H9 (cell line): ENCODE results near the gene TOGARAM2. TPM values are rescaled to one million over a fixed set of nuclear protein-coding genes. Genes with fewer than 3 reads are reported as not detected.

Experiments
- DNase-seq: peaks from one replicate; pipeline ENCODE4 v3.0.0-alpha.2; 2017
- H2AFZ ChIP-seq: one replicate; pipeline ENCODE4 v1.6.1; 2013; ENCODE audit warnings: mild to moderate bottlenecking, low read length, control low read depth, moderate library complexity
- H2AK5ac ChIP-seq: 2 replicates; pipeline ENCODE4 v1.6.1; 2013; ENCODE audit warnings: low read length, control low read depth, mixed read lengths; ENCODE audit not compliant: insufficient read length
- H2BK120ac ChIP-seq: one replicate; pipeline ENCODE4 v1.6.1; 2013; ENCODE audit warnings: low read depth, mild to moderate bottlenecking, low read length, control low read depth, inconsistent platforms; ENCODE audit not compliant: poor library complexity, severe bottlenecking
- H2BK12ac ChIP-seq: 2 replicates; pipeline ENCODE4 v1.6.1; 2013; ENCODE audit warnings: low read length, control low read depth, mixed read lengths, low read depth; ENCODE audit not compliant: insufficient read length
- H2BK15ac ChIP-seq: 2 replicates; pipeline ENCODE4 v1.6.1; 2013; ENCODE audit warnings: low read depth, low read length, control low read depth
- H2BK20ac ChIP-seq: one replicate; pipeline ENCODE4 v1.6.1; 2013; ENCODE audit warnings: low read depth, mild to moderate bottlenecking, low read length, control low read depth, inconsistent platforms; ENCODE audit not compliant: poor library complexity, severe bottlenecking
- H2BK5ac ChIP-seq: 2 replicates; pipeline ENCODE4 v1.6.1; 2013; ENCODE audit warnings: low read length, control low read depth, mixed read lengths; ENCODE audit not compliant: insufficient read length
- H3K14ac ChIP-seq: 2 replicates; pipeline ENCODE4 v1.6.1; 2013; ENCODE audit warnings: low read length, control low read depth; ENCODE audit not compliant: insufficient read depth
- H3K18ac ChIP-seq: 2 replicates; pipeline ENCODE4 v1.6.1; 2013; ENCODE audit warnings: low read depth, mild to moderate bottlenecking, mixed read lengths, low read length, control low read depth; ENCODE audit not compliant: insufficient read length
- H3K23ac ChIP-seq: 2 replicates; pipeline ENCODE4 v1.6.1; 2013; ENCODE audit warnings: low read length, control low read depth, mixed read lengths, low read depth; ENCODE audit not compliant: insufficient read length
- H3K23me2 ChIP-seq: 2 replicates; pipeline ENCODE4 v1.6.1; 2013; ENCODE audit warnings: low read depth, mild to moderate bottlenecking, mixed read lengths, low read length, control low read depth; ENCODE audit not compliant: insufficient read length, poor library complexity, severe bottlenecking
- H3K27ac ChIP-seq: 2 replicates; pipeline ENCODE4 v1.5.1; 2013; ENCODE audit warnings: low read length, control low read depth, mixed read lengths, low read depth; ENCODE audit not compliant: insufficient read length
- H3K27me3 ChIP-seq: 2 replicates; pipeline ENCODE4 v1.6.1; 2013; ENCODE audit warnings: low read length, control low read depth, inconsistent platforms; ENCODE audit not compliant: insufficient read depth
- H3K4ac ChIP-seq: 2 replicates; pipeline ENCODE4 v1.6.1; 2013; ENCODE audit warnings: low read depth, mild to moderate bottlenecking, control low read depth, inconsistent platforms, low read length, moderate library complexity
- H3K4me1 ChIP-seq: 2 replicates; pipeline ENCODE4 v1.6.1; 2013; ENCODE audit warnings: low read length, control low read depth, inconsistent platforms; ENCODE audit not compliant: insufficient read depth
- H3K4me2 ChIP-seq: 2 replicates; pipeline ENCODE4 v1.6.1; 2013; ENCODE audit warnings: low read length, control low read depth, mixed read lengths; ENCODE audit not compliant: insufficient read length, insufficient read depth
- H3K56ac ChIP-seq: 2 replicates; pipeline ENCODE4 v1.6.1; 2013; ENCODE audit warnings: low read depth, mild to moderate bottlenecking, mixed read lengths, low read length, control low read depth; ENCODE audit not compliant: insufficient read length
- H3K79me1 ChIP-seq: 2 replicates; pipeline ENCODE4 v1.6.1; 2013; ENCODE audit warnings: low read depth, mild to moderate bottlenecking, moderate library complexity, low read length, control low read depth, inconsistent platforms; ENCODE audit not compliant: insufficient read depth, poor library complexity, severe bottlenecking
- H3K79me2 ChIP-seq: 2 replicates; pipeline ENCODE4 v1.6.1; 2013; ENCODE audit warnings: low read length, control low read depth, inconsistent platforms; ENCODE audit not compliant: insufficient read depth
- H3K9ac ChIP-seq: 2 replicates; pipeline ENCODE4 v1.6.1; 2013; ENCODE audit warnings: low read length, control low read depth, mixed read lengths; ENCODE audit not compliant: insufficient read length; ENCODE audit errors: extremely low read depth
- H3K9me3 ChIP-seq: one replicate; pipeline ENCODE4 v1.6.1; 2013; ENCODE audit warnings: low read depth, low read length, inconsistent platforms; ENCODE audit not compliant: control insufficient read depth
- H3T11ph ChIP-seq: one replicate; pipeline ENCODE4 v1.6.1; 2013; ENCODE audit warnings: mild to moderate bottlenecking, low read length, control low read depth, inconsistent platforms
- H4K20me1 ChIP-seq: one replicate; pipeline ENCODE4 v1.6.1; 2013; ENCODE audit not compliant: control insufficient read depth, insufficient read length, insufficient read depth
- H4K5ac ChIP-seq: 2 replicates; pipeline ENCODE4 v1.6.1; 2013; ENCODE audit warnings: low read depth, mild to moderate bottlenecking, mixed read lengths, low read length, control low read depth; ENCODE audit not compliant: insufficient read length
- H4K8ac ChIP-seq: replicated peaks from 2 replicates; pipeline ENCODE4 v1.6.1; 2013; ENCODE audit warnings: low read length, control low read depth, mixed read lengths, low read depth; ENCODE audit not compliant: insufficient read length
- H4K91ac ChIP-seq: 2 replicates; pipeline ENCODE4 v1.6.1; 2013; ENCODE audit warnings: low read depth, mild to moderate bottlenecking, moderate library complexity, mixed read lengths, low read length, control low read depth; ENCODE audit not compliant: insufficient read length
- H3K27ac Mint-ChIP-seq, 3 experiments: 2 replicates in 2 of 3; 3 replicates in 1 of 3; pipeline ENCODE4 v1.8.0; 2020 to 2021; ENCODE audit warnings: mixed read lengths in 3 of 3, mild to moderate bottlenecking in 1 of 3, moderate library complexity in 1 of 3
- H3K27me3 Mint-ChIP-seq: 2 replicates; pipeline ENCODE4 v1.8.0; 2021; ENCODE audit warnings: low read depth, mild to moderate bottlenecking, moderate library complexity, mixed read lengths
- H3K36me3 Mint-ChIP-seq, 3 experiments: 2 replicates in 2 of 3; 3 replicates in 1 of 3; pipeline ENCODE4 v1.8.0; 2020 to 2021; ENCODE audit warnings: low read depth in 3 of 3, mixed read lengths in 3 of 3; ENCODE audit not compliant: insufficient read depth in 1 of 3
- H3K4me1 Mint-ChIP-seq, 2 experiments: 2 replicates each; pipeline ENCODE4 v1.8.0; 2020; ENCODE audit warnings: mixed read lengths in 2 of 2
- H3K4me3 Mint-ChIP-seq, 2 experiments: 2 replicates in 1 of 2; 3 replicates in 1 of 2; pipeline ENCODE4 v1.8.0; 2020 to 2021; ENCODE audit warnings: mild to moderate bottlenecking in 2 of 2, mixed read lengths in 2 of 2, moderate library complexity in 1 of 2
- H3K9me3 Mint-ChIP-seq, 2 experiments: 2 replicates in 1 of 2; 3 replicates in 1 of 2; pipeline ENCODE4 v1.8.0; 2020; ENCODE audit warnings: mild to moderate bottlenecking in 2 of 2, mixed read lengths in 2 of 2, moderate library complexity in 1 of 2
- CTCF ChIP-seq: fragments of 200-600 bp; sonication (generic); conservative IDR thresholded peaks from 3 replicates; pipeline ENCODE4 v1.8.0; 2021; ENCODE audit warnings: antibody characterized with exemption, mild to moderate bottlenecking
- WGBS: extraction: QIAGEN DNeasy Blood & Tissue Kit; methylation state at CpG from one replicate; pipeline ENCODE4 v1.1.7; 2013; ENCODE audit warnings: missing lambda C conversion rate, low lambda C conversion rate, mixed read lengths; ENCODE audit not compliant: insufficient read length; ENCODE audit errors: extremely low coverage; 5-methylcytosine and 5-hydroxymethylcytosine counted together
- total RNA-seq: library from RNA; stranded (reverse); gene quantifications from 2 replicates; pipeline ENCODE4 v1.2.1, GENCODE V29; 2021

TOGARAM2 gene
- total RNA-seq, 1 experiment from 2014 or later, result 0.83 TPM

GRCh38 chr2:28955467-28955866 is 25.6 kb upstream of the TOGARAM2 start:
- Histone ChIP-seq H3K4ac (no peak overlapping the region), H2BK15ac (no peak overlapping the region), H2AFZ (no peak overlapping the region), H3K27me3 (no peaks in the 10 kb centered on the region), H3K23ac (no peak overlapping the region), H3K79me1 (no peaks in the 10 kb centered on the region), H4K91ac (no peak overlapping the region), H3K18ac (no peak overlapping the region), H3K79me2 (no peaks in the 10 kb centered on the region), H2BK20ac (no peak overlapping the region), H4K8ac (no peak overlapping the region), H3K27ac (no peak overlapping the region), H4K5ac (no peak overlapping the region), H3T11ph (no peak overlapping the region), H4K20me1 (no peaks in the 10 kb centered on the region), H3K14ac (no peak overlapping the region), H3K9ac (no peak overlapping the region), H2BK12ac (no peak overlapping the region), H2BK120ac (no peak overlapping the region), H3K4me1 (peaks cover 5% of the 10 kb centered on the region; the same call in 1 of the 2 replicates), H3K23me2 (no peaks in the 10 kb centered on the region), H2AK5ac (no peak overlapping the region), H3K4me2 (no peak overlapping the region), H3K9me3 (no peaks in the 10 kb centered on the region), H3K56ac (no peak overlapping the region), H2BK5ac (no peak overlapping the region)
- peak; percentile 67 for DNase-seq
- WGBS, result no CpG with 5 or more reads among the region's 5 CpGs
- no peaks in the 10 kb centered on the region for H3K27me3 Mint-ChIP-seq
- no peak overlapping the region; a peak in 1 of 7 replicates for H3K27ac Mint-ChIP-seq
- H3K36me3 Mint-ChIP-seq, result peaks cover 0 to under 1% (median under 1%) of the 10 kb centered on the region in 3 experiments; a peak in 5 of 7 replicates
- H3K4me3 Mint-ChIP-seq, result no peak overlapping the region
- no peak for TF ChIP-seq CTCF
- peaks cover 27 to 43% of the 10 kb centered on the region in 2 experiments for H3K4me1 Mint-ChIP-seq
- no peaks in the 10 kb centered on the region; a peak in 1 of 5 replicates for H3K9me3 Mint-ChIP-seq
